Lung (tissue), 12 donors: ENCODE results near the gene RALGAPA2. TPM values are rescaled to one million over a fixed set of nuclear protein-coding genes. Genes with fewer than 3 reads are reported as not detected.
"Not testable (repeated sequence)": the region's sequence is repeated elsewhere in the genome, so short reads cannot be mapped to it uniquely, and the experiment has no call there.

ENCODE experiments used
- ATAC-seq: fragments of 200-7000 bp; cut with Tn5 transposase; one replicate; pipeline ENCODE4 v1.9.1; 2020; ENCODE audit warnings: moderate number of reproducible peaks; ENCODE audit not compliant: insufficient read depth, low FRiP score
- DNase-seq, 3 donors: peaks; one replicate each; pipeline ENCODE4 v3.0.0-alpha.2; 2013 to 2017
- H3K27ac ChIP-seq, 2 donors: one replicate each; pipeline ENCODE4 v1.5.1; 2013; ENCODE audit warnings: mild to moderate bottlenecking in 2 of 2, moderate library complexity in 2 of 2, control low read depth in 1 of 2, inconsistent platforms in 1 of 2, low read depth in 1 of 2, low read length in 1 of 2
- H3K27me3 ChIP-seq, 3 donors: one replicate each; pipeline ENCODE4 v1.5.1; 2013; ENCODE audit warnings: low read length in 2 of 3; ENCODE audit not compliant: control insufficient read depth in 3 of 3, insufficient read depth in 3 of 3
- H3K36me3 ChIP-seq, 4 donors: one replicate each; pipeline ENCODE4 v1.5.1; 2013; ENCODE audit warnings: low read length in 4 of 4, mild to moderate bottlenecking in 1 of 4, moderate library complexity in 1 of 4; ENCODE audit not compliant: control insufficient read depth in 4 of 4, insufficient read depth in 4 of 4
- H3K4me1 ChIP-seq, 5 donors: one replicate each; pipeline ENCODE4 v1.5.1; 2013; ENCODE audit warnings: low read length in 5 of 5, mild to moderate bottlenecking in 2 of 5, moderate library complexity in 1 of 5; ENCODE audit not compliant: control insufficient read depth in 5 of 5, insufficient read depth in 5 of 5
- H3K4me3 ChIP-seq: one replicate; pipeline ENCODE4 v1.5.1; 2013; ENCODE audit warnings: mild to moderate bottlenecking, control low read depth, moderate library complexity
- H3K9ac ChIP-seq, 2 donors: one replicate each; pipeline ENCODE4 v1.5.1; 2013; ENCODE audit warnings: low read length in 2 of 2, control low read depth in 1 of 2; ENCODE audit not compliant: insufficient read depth in 1 of 2
- H3K9me3 ChIP-seq, 4 donors: one replicate each; pipeline ENCODE4 v1.5.1; 2013; ENCODE audit warnings: low read length in 3 of 4, mild to moderate bottlenecking in 1 of 4, moderate library complexity in 1 of 4; ENCODE audit not compliant: control insufficient read depth in 4 of 4, insufficient read depth in 3 of 4
- WGBS, 2 donors: extraction: QIAGEN DNeasy Blood & Tissue Kit; methylation state at CpG; one replicate each; pipeline ENCODE4 v1.1.7; 2013; 5-methylcytosine and 5-hydroxymethylcytosine counted together
- polyA plus RNA-seq, 2 donors: library from polyadenylated mRNA; stranded (reverse); fragments of 200-250 nt; gene quantifications; one replicate each; pipeline ENCODE4 v1.2.1, GENCODE V29; 2013
- total RNA-seq, 2 donors: library from RNA; depleted of rRNA in 1 of 2; stranded (reverse); fragments of >200 nt in 1 of 2; gene quantifications; one replicate each; pipeline ENCODE4 v1.2.1, GENCODE V29; 2014 to 2021
- TF ChIP-seq, protein P1 (sequence below): IDR thresholded peaks from 2 replicates; pipeline ENCODE4 v1.5.1; 2012; ENCODE audit warnings: mild to moderate bottlenecking; ENCODE audit errors: control extremely low read depth, extremely low read depth
- donor health status: control.
- donor health status: control.
- donor health status: Bipolar disorder and iron deficiency.
- donor health status: healthy.
- donor health status: DM: yes; HTN: yes; CAD: no.

Gene RALGAPA2
- total and polyA plus RNA-seq, 4 donors, result 12.1 to 83.4 (median 55.6) TPM

DNA sequence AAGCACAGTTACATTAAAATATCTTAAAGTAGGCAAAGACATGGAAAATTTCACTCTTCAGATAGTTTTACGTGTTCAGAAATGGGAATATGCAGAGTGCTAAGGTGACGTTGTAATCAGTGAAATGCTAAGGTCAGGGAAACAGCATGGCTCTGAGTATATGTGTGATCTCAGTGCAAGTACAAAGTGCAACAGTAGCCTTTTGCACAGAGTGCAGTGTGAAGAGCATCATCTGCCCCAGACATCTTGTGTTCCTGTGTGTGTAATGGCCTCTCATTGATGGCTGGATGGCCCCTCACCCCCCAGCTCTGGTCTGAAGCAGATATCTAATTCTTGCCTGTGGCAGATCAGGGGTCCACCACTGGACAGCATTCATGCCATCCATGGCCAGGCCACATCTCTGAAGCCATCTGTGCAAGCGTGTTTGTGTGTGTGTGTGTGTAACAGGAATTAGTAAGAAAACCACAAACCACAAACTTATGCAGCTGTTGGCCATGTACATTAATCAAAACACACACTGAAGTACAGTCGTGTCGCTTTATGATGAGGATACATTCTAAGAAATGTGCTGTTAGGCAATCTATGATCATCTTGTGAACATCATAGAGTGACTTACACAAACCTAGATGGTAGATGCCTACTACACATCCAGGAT, 165.1 kb downstream of the RALGAPA2 start:
- TF ChIP-seq, protein P1, sequence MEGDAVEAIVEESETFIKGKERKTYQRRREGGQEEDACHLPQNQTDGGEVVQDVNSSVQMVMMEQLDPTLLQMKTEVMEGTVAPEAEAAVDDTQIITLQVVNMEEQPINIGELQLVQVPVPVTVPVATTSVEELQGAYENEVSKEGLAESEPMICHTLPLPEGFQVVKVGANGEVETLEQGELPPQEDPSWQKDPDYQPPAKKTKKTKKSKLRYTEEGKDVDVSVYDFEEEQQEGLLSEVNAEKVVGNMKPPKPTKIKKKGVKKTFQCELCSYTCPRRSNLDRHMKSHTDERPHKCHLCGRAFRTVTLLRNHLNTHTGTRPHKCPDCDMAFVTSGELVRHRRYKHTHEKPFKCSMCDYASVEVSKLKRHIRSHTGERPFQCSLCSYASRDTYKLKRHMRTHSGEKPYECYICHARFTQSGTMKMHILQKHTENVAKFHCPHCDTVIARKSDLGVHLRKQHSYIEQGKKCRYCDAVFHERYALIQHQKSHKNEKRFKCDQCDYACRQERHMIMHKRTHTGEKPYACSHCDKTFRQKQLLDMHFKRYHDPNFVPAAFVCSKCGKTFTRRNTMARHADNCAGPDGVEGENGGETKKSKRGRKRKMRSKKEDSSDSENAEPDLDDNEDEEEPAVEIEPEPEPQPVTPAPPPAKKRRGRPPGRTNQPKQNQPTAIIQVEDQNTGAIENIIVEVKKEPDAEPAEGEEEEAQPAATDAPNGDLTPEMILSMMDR, result no peak
- ATAC-seq (no peak), DNase-seq (no peak)
- H3K4me1 ChIP-seq, result peaks cover 0 to 12% (median 2%) of the 10 kb centered on the region in 5 donors
- WGBS, 2 donors, result 54 to 74% methylated on average over 5 of the region's 5 CpGs
- H3K27me3 ChIP-seq, result no peaks in the 10 kb centered on the region
- H3K27ac ChIP-seq, result no peak overlapping the region
- H3K9ac ChIP-seq, result no peak overlapping the region
- peaks cover 0 to 8% (median 6%) of the 10 kb centered on the region in 4 donors for H3K36me3 ChIP-seq
- no peaks in the 10 kb centered on the region for H3K9me3 ChIP-seq
- no peak overlapping the region for H3K4me3 ChIP-seq

DNA sequence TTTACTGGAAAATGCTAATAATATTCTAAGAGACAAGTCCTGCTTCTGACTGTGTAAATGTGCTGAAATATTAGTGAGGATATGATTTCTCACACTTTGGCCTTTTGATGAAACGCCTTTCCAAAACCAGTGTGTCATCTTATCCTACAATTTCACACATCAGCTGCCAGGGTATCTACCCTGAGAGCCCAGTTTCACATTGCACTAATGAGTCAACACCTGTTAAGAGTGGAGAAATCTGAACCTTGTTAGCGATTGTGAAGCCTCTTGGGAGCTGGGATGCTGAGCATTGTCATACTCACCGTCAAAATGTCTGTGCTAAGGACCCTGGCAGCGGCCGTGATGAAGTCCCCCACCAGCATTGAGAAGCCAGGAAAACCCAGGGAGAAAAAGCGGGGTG, 166.0 kb downstream of the RALGAPA2 start:
- Histone ChIP-seq H3K4me1 (peaks cover 0 to 3% (median 2%) of the 10 kb centered on the region in 5 donors), H3K9ac (no peak overlapping the region), H3K27me3 (no peaks in the 10 kb centered on the region), H3K9me3 (no peaks in the 10 kb centered on the region), H3K27ac (no peak overlapping the region), H3K4me3 (no peak overlapping the region), H3K36me3 (peaks cover 0 to 8% (median 6%) of the 10 kb centered on the region in 4 donors)
- TF ChIP-seq, protein P1, result no peak
- ATAC-seq (no peak), DNase-seq (no peak)
- 92 to 93% methylated on average over 6 of the region's 6 CpGs for WGBS, 2 donors

DNA sequence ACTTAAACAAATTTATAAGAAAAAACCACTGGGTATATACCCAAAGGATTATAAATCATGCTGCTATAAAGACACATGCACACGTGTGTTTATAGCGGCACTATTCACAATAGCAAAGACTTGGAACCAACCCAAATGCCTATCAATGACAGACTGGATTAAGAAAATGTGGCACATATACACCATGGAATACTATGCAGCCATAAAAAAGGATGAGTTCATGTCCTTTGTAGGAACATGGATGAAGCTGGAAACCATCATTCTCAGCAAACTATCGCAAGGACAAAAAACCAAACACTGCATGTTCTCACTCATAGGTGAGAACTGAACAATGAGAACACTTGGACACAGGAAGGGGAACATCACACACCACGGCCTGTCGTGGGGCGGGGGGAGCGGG, 169.1 kb downstream of the RALGAPA2 start:
- H3K27me3 ChIP-seq, H3K9ac ChIP-seq, ATAC-seq, H3K27ac ChIP-seq, H3K9me3 ChIP-seq, H3K4me3 ChIP-seq, H3K4me1 ChIP-seq, DNase-seq: not testable (repeated sequence)
- 95 to 97% methylated on average over 6 to 7 of the region's 7 CpGs for WGBS, 2 donors
- H3K36me3 ChIP-seq, result peaks cover 0 to 12% (median 6%) of the 10 kb centered on the region in 4 donors

DNA sequence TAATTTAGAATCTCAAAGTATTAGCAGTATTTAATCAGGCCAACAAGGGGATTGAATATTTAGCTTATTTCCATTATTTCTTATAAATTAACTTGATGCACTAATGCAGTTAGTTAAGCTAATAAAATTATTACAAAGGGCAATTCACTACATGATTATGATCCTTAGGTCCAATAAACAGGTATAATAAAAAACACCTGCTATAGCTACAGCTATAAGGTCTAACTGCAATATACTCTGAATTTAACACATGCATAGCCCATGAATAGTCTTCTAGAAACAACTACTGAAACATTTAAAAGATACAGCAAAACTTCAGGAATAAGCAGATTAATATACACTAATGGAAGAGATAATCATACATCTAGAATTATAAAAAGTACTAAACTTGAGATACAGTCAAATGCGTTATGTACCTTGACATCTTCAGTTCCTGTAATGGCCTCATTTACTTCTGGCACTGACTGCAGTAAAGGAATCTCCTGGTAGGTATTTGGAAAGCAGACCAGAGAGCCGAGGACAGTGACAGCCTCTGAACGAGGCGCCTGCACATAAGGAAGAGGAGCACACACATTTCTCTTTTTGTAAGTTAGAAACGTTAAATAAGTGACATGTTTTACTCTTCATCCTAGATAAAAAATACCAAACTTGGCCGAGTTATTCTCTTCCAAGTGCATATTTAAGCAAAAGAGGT, 176.1 kb downstream of the RALGAPA2 start:
- Histone ChIP-seq H3K4me1 (no peaks in the 10 kb centered on the region), H3K9me3 (no peaks in the 10 kb centered on the region), H3K4me3 (no peak overlapping the region), H3K36me3 (peaks cover 2 to 8% (median 8%) of the 10 kb centered on the region in 4 donors), H3K9ac (no peak overlapping the region), H3K27me3 (no peaks in the 10 kb centered on the region), H3K27ac (no peak overlapping the region)
- WGBS, 2 donors, result 88% methylated on average over 6 of the region's 6 CpGs
- ATAC-seq, result no peak
- DNase-seq, result no peak
- TF ChIP-seq, protein P1, result no peak
